MCF 10A (cell line): ENCODE results near the gene LRFN3. TPM values are rescaled to one million over a fixed set of nuclear protein-coding genes. Genes with fewer than 3 reads are reported as not detected.

Source experiments
- Bru-seq: library from RNA; stranded (reverse); fragments of 400-500 nt; gene quantifications from one replicate; lab custom pipeline; 2021; lab: Mats Ljungman, UMichigan
- BruChase-seq, 2 experiments: library from RNA; stranded (reverse); fragments of 400-500 nt; gene quantifications; one replicate each; lab custom pipeline; 2021; lab: Mats Ljungman, UMichigan
- BruUV-seq: library from RNA; stranded (reverse); fragments of 400-500 nt; replicated peaks from 2 replicates; lab custom pipeline; 2021; lab: Mats Ljungman, UMichigan
- CTCF ChIA-PET: fragments of 300-600 bp; sonication (Branson Sonifier 250); formaldehyde crosslinking; extraction: SDS; loops from one replicate; lab custom pipeline; 2021; ENCODE audit warnings: antibody characterized with exemption, inconsistent platforms; lab: Yijun Ruan, JAX
- POLR2A ChIA-PET: fragments of 300-600, 350-650 bp; sonication (Branson Sonifier 250); formaldehyde crosslinking; extraction: SDS; loops from one replicate; lab custom pipeline; 2020; ENCODE audit warnings: antibody characterized with exemption, inconsistent platforms; lab: Yijun Ruan, JAX
- DNase-seq: peaks from one replicate; pipeline ENCODE4 v3.0.0-alpha.2; 2018; ENCODE audit not compliant: unreplicated experiment
- H3K27ac Mint-ChIP-seq: one replicate; pipeline ENCODE4 v1.8.0; 2022; ENCODE audit warnings: mild to moderate bottlenecking, low read depth, mixed read lengths; ENCODE audit not compliant: unreplicated experiment
- H3K27me3 Mint-ChIP-seq: one replicate; pipeline ENCODE4 v1.8.0; 2022; ENCODE audit warnings: mixed read lengths; ENCODE audit not compliant: insufficient read depth, unreplicated experiment
- H3K36me3 Mint-ChIP-seq: one replicate; pipeline ENCODE4 v1.8.0; 2022; ENCODE audit warnings: mild to moderate bottlenecking, moderate library complexity, mixed read lengths; ENCODE audit not compliant: insufficient read depth, unreplicated experiment
- H3K4me1 Mint-ChIP-seq: one replicate; pipeline ENCODE4 v1.8.0; 2022; ENCODE audit warnings: mixed read lengths; ENCODE audit not compliant: insufficient read depth, unreplicated experiment
- H3K4me3 Mint-ChIP-seq: one replicate; pipeline ENCODE4 v1.8.0; 2022; ENCODE audit warnings: mild to moderate bottlenecking, moderate library complexity, mixed read lengths; ENCODE audit not compliant: unreplicated experiment
- H3K9me3 Mint-ChIP-seq: one replicate; pipeline ENCODE4 v1.8.0; 2022; ENCODE audit warnings: mixed read lengths; ENCODE audit not compliant: unreplicated experiment
- CTCF ChIP-seq: fragments of 200-600 bp; IDR thresholded peaks from one replicate; pipeline ENCODE4 v1.8.0; 2022; ENCODE audit warnings: antibody characterized with exemption, mild to moderate bottlenecking; ENCODE audit not compliant: unreplicated experiment
- intact Hi-C: fragments of 100-400 bp; cut with micrococcal nuclease; formaldehyde crosslinking; loops from 2 replicates; pipeline ENCODE4 v1.14.1; 2022
- long read RNA-seq: library from polyadenylated mRNA; stranded (forward); transcript quantifications from one replicate; pipeline ENCODE4 v2.0.0, GENCODE V29; 2022
- total RNA-seq: library from RNA; stranded (reverse); gene quantifications from 2 replicates; pipeline ENCODE4 v1.2.3, GENCODE V29; 2022

Gene LRFN3
- total RNA-seq: 7.4 and 10.1 TPM in 2 replicates
- percentile 40 among the genes with signal in this experiment for Bru-seq, nascent RNA
- percentile 57 among the genes with signal in this experiment for BruChase-seq, experiment 1, labeled RNA remaining after a 6-hour chase
- BruChase-seq, experiment 2, labeled RNA remaining after a 2-hour chase: percentile 43 among the genes with signal in this experiment
- long read RNA-seq, transcript LRFN3-201 (3 exons, 2,513 nt): major isoform, 8 of 15 reads
- long read RNA-seq, partial matches to known transcripts: 6 of 15 reads
- long read RNA-seq, other reads (novel, unspliced or antisense): 1 of 15 reads

GRCh38 chr19:35935911-35936737, at the start of gene LRFN3:
TSS of gene LRFN3 (plus strand) at chr19:35936374. CDS start at chr19:35939426, 3,052 bp downstream.
- ChIA-PET POLR2A (interaction anchor here (1.2 kb wide), 1 partner anchor 24 kb away, joined by 3 read pairs; no protein-coding TSS in a partner anchor), CTCF (interaction anchor here (5.3 kb wide), 1 partner anchor 52 kb away, joined by 127 read pairs; no protein-coding TSS in a partner anchor)
- BruUV-seq: no TSS peak
- no peak for TF ChIP-seq CTCF
- H3K4me1 Mint-ChIP-seq: peaks cover 34% of the 10 kb centered on the region
- intact Hi-C loops: loop anchor here (10.0 kb wide), 1 partner anchor 161 kb away; the partner anchor contains the start of gene ARHGAP33
- H3K27me3 Mint-ChIP-seq: no peaks in the 10 kb centered on the region
- peak within 1 kb of the TSS; percentile 85 for H3K4me3 Mint-ChIP-seq
- peak within 1 kb of the TSS; percentile 4 for H3K27ac Mint-ChIP-seq
- no peaks in the 10 kb centered on the region for H3K9me3 Mint-ChIP-seq
- DNase-seq: peak; percentile 70
- no peaks in the 10 kb centered on the region for H3K36me3 Mint-ChIP-seq

- no peaks in the 10 kb centered on the region for H3K4me1 Mint-ChIP-seq
- no peak overlapping the region for H3K27ac Mint-ChIP-seq
- peaks cover 50% of the 10 kb centered on the region for H3K36me3 Mint-ChIP-seq
- ChIA-PET POLR2A (interaction anchor here (0.7 kb wide), 1 partner anchor 50 kb away, joined by 3 read pairs; no protein-coding TSS in a partner anchor), CTCF (interaction anchor here (9.2 kb wide), 1 partner anchor 46 kb away, joined by 127 read pairs; no protein-coding TSS in a partner anchor)
- no peak for DNase-seq
- TF ChIP-seq CTCF: no peak
- intact Hi-C loops: loop anchor here (10.0 kb wide), 1 partner anchor 228 kb away; the partner anchor contains the start of genes OVOL3, POLR2I and TBCB
- H3K9me3 Mint-ChIP-seq: no peaks in the 10 kb centered on the region
- no peaks in the 10 kb centered on the region for H3K27me3 Mint-ChIP-seq
- BruUV-seq: no TSS peak
- no peak overlapping the region for H3K4me3 Mint-ChIP-seq
Measured at GRCh38 chr19:35887197-35887596, 49.0 kb upstream of the LRFN3 start.

- ChIA-PET CTCF (interaction anchor here (0.6 to 9.2 kb wide), 2 partner anchors 24 to 45 kb away, joined by 3 to 127 read pairs; no protein-coding TSS in a partner anchor), POLR2A (interaction anchor here (0.8 to 0.9 kb wide), 2 partner anchors 10 to 98 kb away, joined by 3 read pairs; no protein-coding TSS in a partner anchor)
- no peak overlapping the region for H3K4me3 Mint-ChIP-seq
- intact Hi-C loops: loop anchor here (10.0 kb wide), 1 partner anchor 226 kb away; the partner anchor contains the start of genes OVOL3, POLR2I and TBCB
- H3K27ac Mint-ChIP-seq: no peak overlapping the region
- no peak for TF ChIP-seq CTCF
- H3K27me3 Mint-ChIP-seq: no peaks in the 10 kb centered on the region
- peaks cover 61% of the 10 kb centered on the region for H3K36me3 Mint-ChIP-seq
- DNase-seq: no peak
- H3K4me1 Mint-ChIP-seq: no peaks in the 10 kb centered on the region
- BruUV-seq: no TSS peak
- no peaks in the 10 kb centered on the region for H3K9me3 Mint-ChIP-seq
Measured at GRCh38 chr19:35888398-35888797, 47.8 kb upstream of the LRFN3 start.
